Measurements from ENCODE around the gene NXPH1. TPM values are rescaled to one million over a fixed set of nuclear protein-coding genes. Genes with fewer than 3 reads are reported as not detected.

Gene NXPH1
- total RNA-seq, 1 donor from 2014 or later: not detected

DNA sequence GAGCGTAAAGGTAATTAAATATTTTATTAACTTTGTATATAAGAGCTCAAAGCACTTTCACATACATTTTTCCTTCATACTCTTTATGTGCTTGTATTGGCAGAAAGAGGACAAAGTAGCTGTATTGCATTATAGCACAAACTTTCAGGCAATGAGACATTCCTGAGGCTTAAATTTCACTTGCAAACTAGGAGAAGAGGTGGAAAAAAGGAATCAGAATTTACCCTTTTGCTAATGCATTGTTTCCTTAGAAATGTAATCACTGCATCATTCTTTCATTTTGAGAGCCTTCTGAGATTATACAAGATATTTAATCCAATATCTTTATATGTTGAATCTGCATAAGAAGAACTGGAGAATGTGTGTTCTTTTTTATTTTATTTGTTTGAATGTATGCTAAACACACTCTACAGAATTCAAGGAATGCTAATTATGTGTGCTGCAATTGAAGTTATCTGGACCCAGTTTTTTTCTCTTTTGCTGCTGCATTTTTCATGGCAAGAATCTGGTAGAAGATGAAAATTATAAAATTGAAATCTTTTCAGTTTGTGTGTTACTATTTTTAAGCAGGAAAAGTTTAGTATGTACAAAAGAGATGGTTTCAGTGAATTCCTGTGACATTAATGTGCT lies 185.1 kb downstream of the NXPH1 start:
- TF ChIP-seq, protein P1, sequence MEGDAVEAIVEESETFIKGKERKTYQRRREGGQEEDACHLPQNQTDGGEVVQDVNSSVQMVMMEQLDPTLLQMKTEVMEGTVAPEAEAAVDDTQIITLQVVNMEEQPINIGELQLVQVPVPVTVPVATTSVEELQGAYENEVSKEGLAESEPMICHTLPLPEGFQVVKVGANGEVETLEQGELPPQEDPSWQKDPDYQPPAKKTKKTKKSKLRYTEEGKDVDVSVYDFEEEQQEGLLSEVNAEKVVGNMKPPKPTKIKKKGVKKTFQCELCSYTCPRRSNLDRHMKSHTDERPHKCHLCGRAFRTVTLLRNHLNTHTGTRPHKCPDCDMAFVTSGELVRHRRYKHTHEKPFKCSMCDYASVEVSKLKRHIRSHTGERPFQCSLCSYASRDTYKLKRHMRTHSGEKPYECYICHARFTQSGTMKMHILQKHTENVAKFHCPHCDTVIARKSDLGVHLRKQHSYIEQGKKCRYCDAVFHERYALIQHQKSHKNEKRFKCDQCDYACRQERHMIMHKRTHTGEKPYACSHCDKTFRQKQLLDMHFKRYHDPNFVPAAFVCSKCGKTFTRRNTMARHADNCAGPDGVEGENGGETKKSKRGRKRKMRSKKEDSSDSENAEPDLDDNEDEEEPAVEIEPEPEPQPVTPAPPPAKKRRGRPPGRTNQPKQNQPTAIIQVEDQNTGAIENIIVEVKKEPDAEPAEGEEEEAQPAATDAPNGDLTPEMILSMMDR (IDR thresholded peaks at IDR 0.05; ENCODE audit: insufficient read depth, low read length, severe bottlenecking): no peak
- DNase-seq (ENCODE audit: low read depth) (no peak), FAIRE-seq (no peak)
- H3K36me3 ChIP-seq (ENCODE audit: control insufficient read depth, insufficient read depth, low read length): no peaks in the 10 kb centered on the region
- no peak overlapping the region for H3K4me3 ChIP-seq (ENCODE audit: low read depth, low read length)
- no peaks in the 10 kb centered on the region for H3K27me3 ChIP-seq (ENCODE audit: control insufficient read depth, insufficient read depth, low read length)

DNA sequence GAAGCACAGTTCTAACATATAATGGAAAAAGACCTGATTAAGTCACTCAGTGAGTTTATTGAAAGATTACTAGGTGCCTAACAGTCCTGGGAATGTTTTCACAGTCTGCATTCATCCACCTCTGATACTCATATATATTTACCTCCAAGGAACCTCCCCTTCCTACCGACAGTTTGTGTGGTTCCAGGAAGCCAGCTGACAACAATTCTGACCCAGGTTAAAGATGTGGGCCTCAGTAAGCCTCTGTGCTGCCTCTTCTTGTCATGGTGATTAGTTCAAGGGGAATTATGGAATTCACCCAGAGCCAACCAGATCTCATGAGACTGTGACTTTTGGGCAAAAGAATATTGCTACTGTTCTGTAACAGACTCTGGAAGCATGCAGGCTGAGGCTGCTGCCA lies 186.8 kb downstream of the NXPH1 start:
- Histone ChIP-seq H3K36me3 (ENCODE audit: control insufficient read depth, insufficient read depth, low read length) (no peaks in the 10 kb centered on the region), H3K27me3 (ENCODE audit: control insufficient read depth, insufficient read depth, low read length) (no peaks in the 10 kb centered on the region), H3K4me3 (ENCODE audit: low read depth, low read length) (no peak overlapping the region)
- FAIRE-seq: no peak
- TF ChIP-seq, protein P1 (IDR thresholded peaks at IDR 0.05; ENCODE audit: insufficient read depth, low read length, severe bottlenecking): no peak
- DNase-seq (ENCODE audit: low read depth): no peak

DNA sequence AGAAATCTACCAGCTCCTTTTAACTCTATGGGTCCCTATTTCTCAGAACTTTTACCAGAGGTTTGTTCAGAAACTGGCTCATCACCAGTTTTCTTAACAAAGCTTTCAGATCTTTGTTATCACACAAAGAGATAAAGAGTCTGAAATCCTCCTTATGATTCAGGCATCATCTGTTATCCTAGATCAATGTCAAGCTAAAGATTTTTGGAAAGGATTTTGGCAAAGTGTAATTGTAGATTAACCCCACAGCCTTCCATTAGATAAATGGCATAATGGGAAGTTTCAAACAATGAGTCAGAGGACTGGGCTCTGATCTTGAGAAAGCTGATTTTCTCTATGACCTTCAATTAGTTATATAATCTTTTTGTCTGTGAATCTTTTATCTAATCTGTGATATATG lies 192.2 kb downstream of the NXPH1 start:
- Histone ChIP-seq H3K4me3 (ENCODE audit: low read depth, low read length) (no peak overlapping the region), H3K36me3 (ENCODE audit: control insufficient read depth, insufficient read depth, low read length) (no peaks in the 10 kb centered on the region), H3K27me3 (ENCODE audit: control insufficient read depth, insufficient read depth, low read length) (no peaks in the 10 kb centered on the region)
- TF ChIP-seq, protein P1 (IDR thresholded peaks at IDR 0.05; ENCODE audit: insufficient read depth, low read length, severe bottlenecking): no peak
- DNase-seq (ENCODE audit: low read depth) (no peak), FAIRE-seq (no peak)

DNA sequence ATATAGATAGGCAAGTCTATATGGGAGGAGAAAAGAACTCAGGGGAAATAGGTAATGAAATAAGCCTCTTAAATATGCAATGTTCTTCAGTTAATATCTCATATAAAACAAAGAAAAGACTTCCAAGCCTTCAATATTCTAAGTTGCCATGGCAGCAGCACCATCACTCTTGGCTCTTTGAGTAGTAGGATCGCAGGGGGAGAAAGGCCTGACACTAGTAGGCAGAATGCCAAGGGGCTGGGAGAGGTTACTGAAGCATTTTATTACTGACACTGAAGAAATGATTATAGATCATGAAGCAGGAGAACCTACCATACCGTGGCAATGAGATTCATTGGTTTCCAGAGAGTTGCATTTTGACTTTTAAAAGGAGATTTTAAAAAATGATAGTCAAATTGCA lies 193.9 kb downstream of the NXPH1 start:
- FAIRE-seq (no peak), DNase-seq (ENCODE audit: low read depth) (no peak)
- TF ChIP-seq, protein P1 (IDR thresholded peaks at IDR 0.05; ENCODE audit: insufficient read depth, low read length, severe bottlenecking): no peak
- H3K27me3 ChIP-seq (ENCODE audit: control insufficient read depth, insufficient read depth, low read length): no peaks in the 10 kb centered on the region
- H3K36me3 ChIP-seq (ENCODE audit: control insufficient read depth, insufficient read depth, low read length): no peaks in the 10 kb centered on the region
- no peak overlapping the region for H3K4me3 ChIP-seq (ENCODE audit: low read depth, low read length)

DNA sequence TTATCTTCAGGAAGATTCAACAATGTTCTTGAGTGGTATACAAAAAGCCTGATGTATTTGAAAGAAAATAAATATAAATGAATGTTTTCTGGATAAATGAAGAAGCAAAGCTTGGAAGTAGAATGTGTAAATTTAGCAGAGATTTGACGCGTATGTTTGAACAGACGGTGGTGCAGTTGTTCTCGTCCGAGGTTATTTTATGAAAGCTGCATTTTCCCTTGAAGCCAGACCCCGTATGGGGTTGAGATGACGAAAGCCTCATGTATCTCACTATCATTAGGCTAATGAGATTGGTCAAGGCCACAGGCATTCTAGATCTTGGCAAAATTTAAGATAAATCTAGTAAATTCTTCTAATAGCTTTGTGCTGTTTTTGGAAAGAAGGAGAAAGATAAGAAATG lies 195.2 kb downstream of the NXPH1 start:
- DNase-seq (ENCODE audit: low read depth): no peak
- Histone ChIP-seq H3K4me3 (ENCODE audit: low read depth, low read length) (no peak overlapping the region), H3K36me3 (ENCODE audit: control insufficient read depth, insufficient read depth, low read length) (no peaks in the 10 kb centered on the region), H3K27me3 (ENCODE audit: control insufficient read depth, insufficient read depth, low read length) (no peaks in the 10 kb centered on the region)
- no peak for FAIRE-seq
- TF ChIP-seq, protein P1 (IDR thresholded peaks at IDR 0.05; ENCODE audit: insufficient read depth, low read length, severe bottlenecking): no peak

DNA sequence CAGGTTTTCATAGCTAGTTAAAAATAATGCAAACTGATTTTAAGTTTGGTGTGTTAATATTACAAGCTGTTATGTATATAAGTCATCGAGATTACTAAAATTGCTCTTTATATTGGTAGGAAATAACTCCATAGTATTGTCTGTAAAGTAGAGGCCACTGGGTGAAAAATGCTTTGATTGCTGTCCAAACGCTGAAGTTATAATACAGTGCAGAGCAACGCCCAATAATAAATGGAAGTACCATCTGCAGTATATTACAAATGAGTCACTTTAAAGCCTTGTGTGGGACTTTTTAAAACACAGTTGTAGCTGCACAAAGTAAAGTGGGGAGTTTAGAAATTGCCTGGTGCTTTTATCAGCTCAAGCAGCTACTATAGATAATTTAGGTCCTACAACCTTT lies 196.1 kb downstream of the NXPH1 start:
- H3K4me3 ChIP-seq (ENCODE audit: low read depth, low read length): no peak overlapping the region
- TF ChIP-seq, protein P1 (IDR thresholded peaks at IDR 0.05; ENCODE audit: insufficient read depth, low read length, severe bottlenecking): no peak
- no peaks in the 10 kb centered on the region for H3K36me3 ChIP-seq (ENCODE audit: control insufficient read depth, insufficient read depth, low read length)
- FAIRE-seq (no peak), DNase-seq (ENCODE audit: low read depth) (no peak)
- H3K27me3 ChIP-seq (ENCODE audit: control insufficient read depth, insufficient read depth, low read length): no peaks in the 10 kb centered on the region

All from bronchial epithelial cell (primary cell).